IMR-90 (cell line): ENCODE results near the gene FUT8. TPM values are rescaled to one million over a fixed set of nuclear protein-coding genes. Genes with fewer than 3 reads are reported as not detected.

ENCODE experiments used
- ATAC-seq: fragments of 200-7000 bp; cut with Tn5 transposase; 2 replicates; pipeline ENCODE4 v1.9.1; 2020; ENCODE audit warnings: low read depth, mild to moderate bottlenecking, moderate library complexity
- BruUV-seq: library from RNA; stranded (reverse); fragments of 400-500 nt; replicated peaks from 2 replicates; lab custom pipeline; 2021; lab: Mats Ljungman, UMichigan
- CTCF ChIA-PET: fragments of 300-600 bp; formaldehyde crosslinking; extraction: SDS; loops from one replicate; lab custom pipeline; 2021; ENCODE audit warnings: antibody characterized with exemption; lab: Yijun Ruan, JAX
- POLR2A ChIA-PET: fragments of 300-600 bp; sonication (Branson Sonifier 250); formaldehyde crosslinking; loops from one replicate; lab custom pipeline; 2022; ENCODE audit warnings: antibody characterized with exemption; ENCODE audit not compliant: unreplicated experiment; lab: Charles Lee
- DNase-seq: peaks from one replicate; pipeline ENCODE4 v3.0.0; 2013
- H2AFZ ChIP-seq: replicated peaks from 2 replicates; pipeline ENCODE3; 2013; ENCODE audit warnings: low read length, mild to moderate bottlenecking; ENCODE audit not compliant: poor library complexity
- H2AK5ac ChIP-seq: 2 replicates; pipeline ENCODE4 v1.6.1; 2013; ENCODE audit warnings: low read depth, low read length, inconsistent platforms
- H2AK9ac ChIP-seq: replicated peaks from 2 replicates; pipeline ENCODE3; 2013; ENCODE audit warnings: mild to moderate bottlenecking, low read depth, low read length, moderate library complexity; ENCODE audit not compliant: poor library complexity
- H2BK120ac ChIP-seq: 2 replicates; pipeline ENCODE4 v1.6.1; 2013; ENCODE audit warnings: low read depth, low read length, inconsistent platforms
- H2BK15ac ChIP-seq: 3 replicates; pipeline ENCODE4 v1.6.1; 2013; ENCODE audit warnings: low read depth, low read length, inconsistent platforms
- H2BK20ac ChIP-seq: 2 replicates; pipeline ENCODE4 v1.6.1; 2013; ENCODE audit warnings: low read depth, mild to moderate bottlenecking, inconsistent platforms, low read length, moderate library complexity
- H2BK5ac ChIP-seq: 2 replicates; pipeline ENCODE4 v1.6.1; 2013; ENCODE audit warnings: mild to moderate bottlenecking, low read depth, low read length, inconsistent platforms; ENCODE audit not compliant: poor library complexity, severe bottlenecking
- H3K14ac ChIP-seq: replicated peaks from 2 replicates; pipeline ENCODE4 v1.6.1; 2013; ENCODE audit warnings: low read depth, low read length, inconsistent platforms
- H3K18ac ChIP-seq: 2 replicates; pipeline ENCODE4 v1.6.1; 2013; ENCODE audit warnings: low read depth, low read length, control low read depth
- H3K23ac ChIP-seq: 2 replicates; pipeline ENCODE4 v1.6.1; 2013; ENCODE audit warnings: low read depth, low read length, inconsistent platforms
- H3K27ac ChIP-seq: 2 replicates; pipeline ENCODE4 v1.5.1; 2013; ENCODE audit warnings: mild to moderate bottlenecking, control low read depth, low read length; ENCODE audit not compliant: insufficient read depth
- H3K27me3 ChIP-seq: 2 replicates; pipeline ENCODE4 v1.6.1; 2013; ENCODE audit warnings: low read length; ENCODE audit not compliant: control insufficient read depth, insufficient read depth
- H3K36me3 ChIP-seq: 2 replicates; pipeline ENCODE4 v1.6.1; 2013; ENCODE audit warnings: low read length, mixed read lengths; ENCODE audit not compliant: control insufficient read depth, insufficient read depth
- H3K4ac ChIP-seq: 2 replicates; pipeline ENCODE4 v1.6.1; 2013; ENCODE audit warnings: low read depth, low read length, inconsistent platforms
- H3K4me1 ChIP-seq: 2 replicates; pipeline ENCODE4 v1.6.1; 2013; ENCODE audit warnings: low read length, mixed read lengths; ENCODE audit not compliant: control insufficient read depth, insufficient read depth
- H3K4me2 ChIP-seq: 2 replicates; pipeline ENCODE4 v1.6.1; 2013; ENCODE audit warnings: low read depth, mild to moderate bottlenecking, control low read depth, low read length, moderate library complexity
- H3K4me3 ChIP-seq: 2 replicates; pipeline ENCODE4 v1.5.1; 2013; ENCODE audit warnings: low read depth, mild to moderate bottlenecking, control low read depth, low read length, moderate library complexity; ENCODE audit not compliant: insufficient read depth
- H3K56ac ChIP-seq: 2 replicates; pipeline ENCODE4 v1.6.1; 2013; ENCODE audit warnings: low read length, inconsistent platforms; ENCODE audit not compliant: insufficient read depth; ENCODE audit errors: extremely low read depth
- H3K79me1 ChIP-seq, 2 experiments: 2 replicates each; pipeline ENCODE4 v1.6.1; 2013; ENCODE audit warnings: low read length in 2 of 2, inconsistent platforms in 1 of 2, low read depth in 1 of 2
- H3K9ac ChIP-seq: 2 replicates; pipeline ENCODE4 v1.6.1; 2013; ENCODE audit warnings: low read depth, low read length, control low read depth
- H3K9me1 ChIP-seq: 2 replicates; pipeline ENCODE4 v1.6.1; 2013; ENCODE audit warnings: low read length, inconsistent platforms; ENCODE audit not compliant: insufficient read depth
- H3K9me3 ChIP-seq: 2 replicates; pipeline ENCODE4 v1.6.1; 2013; ENCODE audit warnings: low read length; ENCODE audit not compliant: control insufficient read depth, insufficient read depth
- H4K20me1 ChIP-seq: 2 replicates; pipeline ENCODE4 v1.6.1; 2013; ENCODE audit warnings: low read length, inconsistent platforms; ENCODE audit not compliant: insufficient read depth
- H4K5ac ChIP-seq: 2 replicates; pipeline ENCODE4 v1.6.1; 2013; ENCODE audit warnings: mild to moderate bottlenecking, low read depth, low read length, control low read depth
- H4K8ac ChIP-seq, 2 experiments: 2 replicates each; pipeline ENCODE4 v1.6.1; 2013; ENCODE audit warnings: low read depth in 2 of 2, low read length in 2 of 2, control low read depth in 1 of 2, inconsistent platforms in 1 of 2
- H4K91ac ChIP-seq: 2 replicates; pipeline ENCODE4 v1.6.1; 2013; ENCODE audit warnings: low read depth, low read length, inconsistent platforms; ENCODE audit not compliant: insufficient read depth
- BHLHE40 ChIP-seq: fragments of 150-350 bp; IDR thresholded peaks from 2 replicates; pipeline ENCODE4 v1.6.1; 2016; ENCODE audit warnings: mild to moderate bottlenecking, low read depth, low read length
- CHD1 ChIP-seq: IDR thresholded peaks from 2 replicates; pipeline ENCODE4 v1.6.1; 2012; ENCODE audit warnings: low read depth, low read length, improper control_type of control experiment
- WGBS, 2 experiments: methylation state at CpG; one replicate each; pipeline versions ENCODE4 v1.1.5 to v1.1.7; 2013; ENCODE audit warnings: missing lambda C conversion rate in 2 of 2; ENCODE audit not compliant: insufficient read length in 1 of 2; ENCODE audit errors: extremely low coverage in 2 of 2; 5-methylcytosine and 5-hydroxymethylcytosine counted together
- dilution Hi-C: fragments of 300-500 bp; cut with HindIII; formaldehyde crosslinking; loops from one replicate; pipeline ENCODE4 v1.14.3; 2018; ENCODE audit warnings: low sequenced_read_pairs; ENCODE audit not compliant: unreplicated experiment
- in situ Hi-C: fragments of 300-500 bp; cut with MboI; formaldehyde crosslinking; loops from 3 replicates; pipeline ENCODE4 v1.14.3; 2019; ENCODE audit warnings: low sequenced_read_pairs, inconsistent platforms, mixed read lengths
- intact Hi-C: fragments of 100-400 bp; cut with micrococcal nuclease; formaldehyde crosslinking; loops from 2 replicates; pipeline ENCODE4 v1.10.0; 2022
- polyA plus RNA-seq, 3 experiments: library from polyadenylated mRNA; depleted of rRNA; stranded (reverse); fragments of >200 nt; gene quantifications; 2 replicates each; pipeline ENCODE4 v1.2.3, GENCODE V29; 2012; ENCODE audit warnings: low replicate concordance in 1 of 3
- total RNA-seq: library from RNA; depleted of rRNA; stranded (reverse); fragments of >200 nt; gene quantifications from 2 replicates; pipeline ENCODE4 v1.2.3, GENCODE V29; 2012

FUT8 gene
- total and polyA plus RNA-seq, 2 of the 4 experiments (the other 2 are of a cell fraction) = 15.6 to 72.9 TPM

GRCh38 chr14:65790172-65790815 lies 377.8 kb downstream of the FUT8 start:
- no TSS peak for BruUV-seq
- Histone ChIP-seq H3K4me3 (no peak overlapping the region), H3K14ac (no peak overlapping the region), H4K91ac (no peak overlapping the region), H3K56ac (no peak overlapping the region), H3K79me1 (no peaks in the 10 kb centered on the region), H3K27me3 (peaks cover 4% of the 10 kb centered on the region), H2AK9ac (no peak overlapping the region), H4K8ac (no peak overlapping the region), H3K4ac (no peak overlapping the region), H2BK5ac (no peak overlapping the region), H3K27ac (no peak overlapping the region), H3K36me3 (no peaks in the 10 kb centered on the region), H2BK20ac (no peak overlapping the region), H3K9ac (no peak overlapping the region), H2BK120ac (no peak overlapping the region), H2AFZ (no peak overlapping the region), H3K18ac (no peak overlapping the region), H3K4me1 (no peaks in the 10 kb centered on the region), H3K23ac (no peak overlapping the region), H2BK15ac (no peak overlapping the region), H3K9me3 (no peaks in the 10 kb centered on the region), H4K5ac (no peak overlapping the region), H3K9me1 (peaks cover 2% of the 10 kb centered on the region; the same call in 1 of the 2 replicates), H2AK5ac (no peak overlapping the region), H4K20me1 (no peaks in the 10 kb centered on the region; the same call in 1 of the 2 replicates), H3K4me2 (no peak overlapping the region)
- DNase-seq (no peak), ATAC-seq (no peak)
- POLR2A ChIA-PET = no interaction called here
- CTCF ChIA-PET = no interaction called here
- dilution Hi-C loops (no loop called here), intact Hi-C loops (no loop called here), in situ Hi-C loops (no loop called here)
- TF ChIP-seq BHLHE40 = no peak
- no peak for TF ChIP-seq CHD1
- 60% methylated on average over 2 of the region's 7 CpGs; no CpG with 5 or more reads in 1 of the 2 experiments for WGBS, 2 experiments
